ENCODE data around the gene SMARCAL1.

- TF ChIP-seq, protein P1, sequence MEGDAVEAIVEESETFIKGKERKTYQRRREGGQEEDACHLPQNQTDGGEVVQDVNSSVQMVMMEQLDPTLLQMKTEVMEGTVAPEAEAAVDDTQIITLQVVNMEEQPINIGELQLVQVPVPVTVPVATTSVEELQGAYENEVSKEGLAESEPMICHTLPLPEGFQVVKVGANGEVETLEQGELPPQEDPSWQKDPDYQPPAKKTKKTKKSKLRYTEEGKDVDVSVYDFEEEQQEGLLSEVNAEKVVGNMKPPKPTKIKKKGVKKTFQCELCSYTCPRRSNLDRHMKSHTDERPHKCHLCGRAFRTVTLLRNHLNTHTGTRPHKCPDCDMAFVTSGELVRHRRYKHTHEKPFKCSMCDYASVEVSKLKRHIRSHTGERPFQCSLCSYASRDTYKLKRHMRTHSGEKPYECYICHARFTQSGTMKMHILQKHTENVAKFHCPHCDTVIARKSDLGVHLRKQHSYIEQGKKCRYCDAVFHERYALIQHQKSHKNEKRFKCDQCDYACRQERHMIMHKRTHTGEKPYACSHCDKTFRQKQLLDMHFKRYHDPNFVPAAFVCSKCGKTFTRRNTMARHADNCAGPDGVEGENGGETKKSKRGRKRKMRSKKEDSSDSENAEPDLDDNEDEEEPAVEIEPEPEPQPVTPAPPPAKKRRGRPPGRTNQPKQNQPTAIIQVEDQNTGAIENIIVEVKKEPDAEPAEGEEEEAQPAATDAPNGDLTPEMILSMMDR (IDR thresholded peaks at IDR 0.05; ENCODE audit: poor library complexity, severe bottlenecking) = no peak
- TF ChIP-seq EP300 (conservative IDR thresholded peaks at IDR 0.05; ENCODE audit: poor library complexity, severe bottlenecking) (no peak), RAD21 (conservative IDR thresholded peaks at IDR 0.05) (no peak), POLR2AphosphoS5 (IDR thresholded peaks at IDR 0.05) (no peak), EZH2 (IDR thresholded peaks at IDR 0.05; ENCODE audit: borderline replicate concordance, insufficient read depth, low read length, poor library complexity, severe bottlenecking) (no peak), REST (IDR thresholded peaks at IDR 0.05; ENCODE audit: borderline replicate concordance) (no peak)
Observed at GRCh38 chr2:216527600-216527999, 115.3 kb downstream of the SMARCAL1 start.

Data from neural cell (in vitro differentiated cells).